Smooth muscle cell (in vitro differentiated cells): ENCODE measurements around the gene ANK2. TPM values are rescaled to one million over a fixed set of nuclear protein-coding genes. Genes with fewer than 3 reads are reported as not detected.
"Not testable (repeated sequence)": the region's sequence is repeated elsewhere in the genome, so short reads cannot be mapped to it uniquely, and the experiment has no call there.

Experiments
- DNase-seq: peaks from one replicate; lab custom pipeline; 2025; ENCODE audit not compliant: unreplicated experiment; lab: John Stamatoyannopoulos, UW
- H2AFZ ChIP-seq: fragments of 200-600 bp; sonication (generic); 2 replicates; pipeline ENCODE4 v1.6.0; 2016; ENCODE audit warnings: antibody characterized with exemption, low read depth, mild to moderate bottlenecking
- H3F3A ChIP-seq: fragments of 200-600 bp; sonication (generic); 2 replicates; pipeline ENCODE4 v1.6.0; 2017; ENCODE audit warnings: antibody characterized with exemption, low read depth
- H3K27ac ChIP-seq: fragments of 200-600 bp; sonication (generic); 2 replicates; pipeline ENCODE4 v1.5.1; 2016; ENCODE audit warnings: low read depth, mild to moderate bottlenecking
- H3K27me3 ChIP-seq: fragments of 200-600 bp; sonication (generic); 2 replicates; pipeline ENCODE4 v1.6.1; 2016; ENCODE audit warnings: low read depth, mild to moderate bottlenecking
- H3K36me3 ChIP-seq: fragments of 200-600 bp; sonication (generic); 2 replicates; pipeline ENCODE4 v1.5.1; 2016; ENCODE audit warnings: low read depth
- H3K4me1 ChIP-seq: fragments of 200-600 bp; sonication (generic); 2 replicates; pipeline ENCODE4 v1.5.1; 2016; ENCODE audit warnings: low read depth
- H3K4me2 ChIP-seq: fragments of 200-600 bp; sonication (generic); 2 replicates; pipeline ENCODE4 v1.6.0; 2016; ENCODE audit warnings: mild to moderate bottlenecking
- H3K4me3 ChIP-seq: fragments of 200-600 bp; sonication (generic); 2 replicates; pipeline ENCODE4 v1.5.1; 2016; ENCODE audit warnings: mild to moderate bottlenecking
- H3K79me2 ChIP-seq: fragments of 200-600 bp; sonication (generic); 2 replicates; pipeline ENCODE4 v1.6.0; 2016; ENCODE audit warnings: low read depth, mild to moderate bottlenecking
- H3K9ac ChIP-seq: fragments of 200-600 bp; sonication (generic); 2 replicates; pipeline ENCODE4 v1.6.0; 2016; ENCODE audit warnings: low read depth
- H3K9me3 ChIP-seq: fragments of 200-600 bp; sonication (generic); replicated peaks from 2 replicates; pipeline ENCODE4 v1.5.1; 2016; ENCODE audit warnings: low read depth
- H4K20me1 ChIP-seq: fragments of 200-600 bp; sonication (generic); 2 replicates; pipeline ENCODE4 v1.6.0; 2016; ENCODE audit warnings: low read depth
- CTCF ChIP-seq: fragments of 200-600 bp; sonication (generic); IDR thresholded peaks from 2 replicates; pipeline ENCODE4 v1.5.1; 2017; ENCODE audit warnings: borderline replicate concordance, mild to moderate bottlenecking, antibody characterized with exemption; ENCODE audit not compliant: insufficient read depth, poor library complexity, severe bottlenecking
- WGBS: methylation state at CpG from one replicate; pipeline ENCODE4 v1.1.7; 2016; ENCODE audit warnings: low lambda C conversion rate; 5-methylcytosine and 5-hydroxymethylcytosine counted together
- polyA plus RNA-seq: library from polyadenylated mRNA; unstranded; fragments of >200 nt; fragmentation: Nextera tagmentation; extraction: Ambion mirVana; gene quantifications from 2 replicates; pipeline ENCODE4 v1.2.1, GENCODE V29; 2016
- total RNA-seq: library from RNA; depleted of rRNA; stranded (reverse); fragments of >200 nt; gene quantifications from 2 replicates; pipeline ENCODE4 v1.2.3, GENCODE V29; 2014

The ANK2 gene
- total and polyA plus RNA-seq, 2 experiments from 2014 or later = 2.2 to 8.1 TPM

DNA sequence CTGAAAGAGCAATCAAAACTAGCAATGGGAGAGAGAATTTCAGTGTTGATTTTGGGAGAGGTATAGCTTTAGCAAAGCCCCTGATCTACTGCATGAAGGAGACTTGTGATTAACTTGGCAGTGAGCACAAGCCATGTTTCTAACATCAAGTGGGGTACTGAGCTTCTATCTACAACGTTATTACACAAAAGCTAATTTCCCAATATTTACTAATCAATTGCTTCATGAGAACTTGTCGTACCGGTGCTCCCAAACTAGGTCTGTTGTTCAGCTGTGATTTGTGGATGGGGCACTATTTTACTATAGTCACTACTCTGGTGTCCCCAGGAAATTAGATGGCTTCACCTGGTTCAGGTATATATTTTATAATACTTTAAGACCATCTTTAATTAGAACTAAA lies 16.2 kb downstream of the ANK2 start:
- Histone ChIP-seq H3K79me2 (no peaks in the 10 kb centered on the region), H2AFZ (no peak overlapping the region), H3K4me2 (no peak overlapping the region), H3K4me3 (no peak overlapping the region), H3K4me1 (peaks cover 53% of the 10 kb centered on the region), H3K27me3 (no peaks in the 10 kb centered on the region), H3K27ac (no peak overlapping the region), H3K9ac (no peak overlapping the region), H3F3A (no peaks in the 10 kb centered on the region), H3K9me3 (no peaks in the 10 kb centered on the region), H4K20me1 (no peaks in the 10 kb centered on the region), H3K36me3 (no peaks in the 10 kb centered on the region)
- no peak for DNase-seq
- no peak for TF ChIP-seq CTCF
- 96% methylated on average over 3 of the region's 3 CpGs for WGBS

- H3K27me3 ChIP-seq, H4K20me1 ChIP-seq, H3F3A ChIP-seq, H3K36me3 ChIP-seq, H3K9ac ChIP-seq, H3K4me2 ChIP-seq, H2AFZ ChIP-seq, H3K9me3 ChIP-seq, DNase-seq, H3K4me3 ChIP-seq, H3K79me2 ChIP-seq, H3K27ac ChIP-seq: not testable (repeated sequence)
- 98% methylated on average over 3 of the region's 3 CpGs for WGBS
- H3K4me1 ChIP-seq = peaks cover 25% of the 10 kb centered on the region
These were observed 19.3 kb downstream of the ANK2 start for GRCh38 chr4:113068771-113069170.

DNA sequence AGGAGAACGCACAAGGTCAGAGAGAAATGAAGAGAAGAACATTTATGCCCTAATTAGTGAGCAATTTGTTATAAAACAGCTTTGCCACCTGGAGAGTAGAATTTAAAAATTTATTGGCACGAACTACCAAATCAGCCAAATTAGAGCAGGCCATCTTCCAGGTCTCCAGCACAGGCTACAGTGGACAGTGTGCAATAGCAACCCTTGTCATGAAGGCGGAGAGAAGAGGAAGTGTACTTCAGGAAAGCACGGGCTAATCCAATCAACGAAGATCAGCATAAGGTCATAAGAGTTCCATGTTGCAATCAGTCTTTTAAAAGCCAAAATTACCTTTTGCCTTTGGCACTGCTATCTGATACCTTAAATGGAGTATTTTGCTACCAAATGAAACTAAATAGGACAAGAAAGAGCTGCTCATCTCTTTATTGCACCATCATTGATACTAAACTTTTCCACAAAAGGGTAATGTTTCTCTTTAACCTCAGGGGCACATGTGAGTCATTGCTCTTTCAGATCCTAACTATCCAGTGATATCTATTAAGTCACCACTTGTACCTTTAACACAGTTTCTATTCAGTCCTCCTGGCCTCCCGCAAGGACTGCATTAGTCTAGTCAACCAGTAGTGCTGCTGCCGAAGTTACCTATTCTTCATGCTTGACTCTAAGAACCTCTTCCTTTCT lies 19.9 kb downstream of the ANK2 start:
- no peak overlapping the region for H3K4me2 ChIP-seq
- H3K27ac ChIP-seq = no peak overlapping the region
- peaks cover 22% of the 10 kb centered on the region for H3K4me1 ChIP-seq
- WGBS = 93% methylated on average over 7 of the region's 7 CpGs
- no peak overlapping the region for H3K4me3 ChIP-seq
- H3F3A ChIP-seq = no peaks in the 10 kb centered on the region
- no peaks in the 10 kb centered on the region for H3K9me3 ChIP-seq
- H3K9ac ChIP-seq = no peak overlapping the region
- no peak overlapping the region for H2AFZ ChIP-seq
- no peaks in the 10 kb centered on the region for H3K79me2 ChIP-seq
- TF ChIP-seq CTCF = no peak
- no peak for DNase-seq
- no peaks in the 10 kb centered on the region for H4K20me1 ChIP-seq
- H3K36me3 ChIP-seq = no peaks in the 10 kb centered on the region
- H3K27me3 ChIP-seq = no peaks in the 10 kb centered on the region

DNA sequence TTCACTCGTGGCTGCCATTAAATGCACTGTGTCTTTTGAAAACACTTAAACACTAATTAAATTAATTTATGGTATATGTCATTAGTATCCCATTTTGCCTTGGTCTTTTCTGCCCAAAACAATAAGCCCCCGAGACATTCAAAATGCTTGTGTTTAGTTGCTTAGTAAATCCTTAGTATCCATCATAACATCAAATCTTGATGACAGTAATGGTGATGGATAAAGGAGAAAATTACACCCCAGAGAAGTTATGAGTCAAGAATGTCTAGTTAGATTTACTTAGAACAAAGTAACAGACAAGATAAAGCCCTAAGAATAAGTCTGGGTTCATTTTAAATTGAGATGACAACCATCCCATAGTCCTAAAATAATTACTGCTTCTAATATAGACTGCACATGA lies 21.3 kb downstream of the ANK2 start:
- 75% methylated on average over 2 of the region's 2 CpGs for WGBS
- no peaks in the 10 kb centered on the region for H3K79me2 ChIP-seq

More for the DNA sequence above, 21.3 kb downstream of the ANK2 start:
- Histone ChIP-seq H3K9me3 (no peaks in the 10 kb centered on the region), H3K27me3 (no peaks in the 10 kb centered on the region), H2AFZ (no peak overlapping the region), H3F3A (no peaks in the 10 kb centered on the region), H3K27ac (no peak overlapping the region), H3K36me3 (no peaks in the 10 kb centered on the region), H3K4me3 (no peak overlapping the region), H4K20me1 (no peaks in the 10 kb centered on the region), H3K4me2 (no peak overlapping the region), H3K9ac (no peak overlapping the region), H3K4me1 (peaks cover 15% of the 10 kb centered on the region)
- no peak for TF ChIP-seq CTCF
- no peak for DNase-seq
